ENCODE data around the gene CPSF4L.

CPSF4L gene

DNA sequence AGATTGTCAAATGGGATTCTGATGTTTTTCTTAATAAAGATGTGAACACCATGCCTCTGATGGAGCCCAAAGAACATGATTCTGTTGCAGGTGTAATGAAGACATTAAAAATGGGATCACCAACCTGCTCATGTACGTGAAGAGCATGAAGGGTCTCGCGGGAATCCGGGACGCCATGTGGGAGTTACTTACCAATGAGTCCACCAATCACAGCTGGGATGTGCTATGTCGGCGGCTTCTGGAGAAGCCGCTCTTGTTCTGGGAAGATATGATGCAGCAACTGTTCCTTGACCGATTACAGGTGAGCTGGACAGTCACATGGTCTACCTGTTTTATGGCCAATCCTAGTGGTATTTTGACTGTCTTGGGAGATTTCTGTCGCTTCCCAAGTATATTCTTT, 61.2 kb downstream of the CPSF4L start:
- peaks cover 97% of the 10 kb centered on the region for H3K36me3 ChIP-seq (ENCODE audit: control insufficient read depth, insufficient read depth, low read length)
- H3K4me1 ChIP-seq (ENCODE audit: control insufficient read depth, insufficient read depth, low read length, poor library complexity, severe bottlenecking): peaks cover 6% of the 10 kb centered on the region
- H3K4me3 ChIP-seq (ENCODE audit: extremely low read depth, insufficient read depth, low read length, poor library complexity, severe bottlenecking): no peak overlapping the region
- no peak overlapping the region for H3K27ac ChIP-seq (ENCODE audit: low read depth, low read length, severe bottlenecking)
- no peaks in the 10 kb centered on the region for H3K9me3 ChIP-seq (ENCODE audit: control insufficient read depth, low read length)
- WGBS, 2 experiments (ENCODE audit: insufficient coverage in 2 of 2): 92 to 97% methylated on average over 9 to 10 of the region's 10 CpGs

DNA sequence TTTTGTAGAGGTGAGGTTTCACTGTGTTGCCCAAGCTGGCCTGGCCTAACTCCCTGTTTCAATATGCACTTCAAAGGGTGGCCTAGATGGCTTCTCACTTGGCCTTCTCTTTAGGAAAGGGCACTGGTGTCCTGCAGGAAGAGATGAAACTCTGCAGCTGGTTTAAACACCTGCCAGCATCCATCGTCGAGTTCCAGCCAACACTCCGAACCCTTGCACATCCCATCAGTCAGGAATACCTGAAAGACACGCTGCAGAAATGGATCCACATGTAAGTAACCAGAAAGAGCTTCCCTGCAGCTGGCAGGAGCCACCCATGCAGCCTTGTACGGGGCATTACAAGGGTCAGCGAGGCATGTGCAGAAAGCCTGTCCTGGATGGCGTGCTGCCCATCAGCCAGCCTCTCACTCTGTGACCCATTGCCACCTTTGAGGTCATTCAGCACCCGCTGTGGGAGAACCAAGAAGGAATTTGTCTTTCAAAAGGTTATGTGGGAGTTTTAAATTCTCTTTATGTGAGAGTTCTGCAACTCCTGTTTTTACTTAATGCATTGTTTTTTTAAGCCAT, 61.8 kb downstream of the CPSF4L start:
- Histone ChIP-seq H3K27ac (ENCODE audit: low read depth, low read length, severe bottlenecking) (no peak overlapping the region), H3K4me3 (ENCODE audit: extremely low read depth, insufficient read depth, low read length, poor library complexity, severe bottlenecking) (no peak overlapping the region), H3K9me3 (ENCODE audit: control insufficient read depth, low read length) (no peaks in the 10 kb centered on the region), H3K36me3 (ENCODE audit: control insufficient read depth, insufficient read depth, low read length) (peaks cover 90% of the 10 kb centered on the region), H3K4me1 (ENCODE audit: control insufficient read depth, insufficient read depth, low read length, poor library complexity, severe bottlenecking) (peaks cover 6% of the 10 kb centered on the region)
- 98% methylated on average over 5 to 8 of the region's 8 CpGs for WGBS, 2 experiments (ENCODE audit: insufficient coverage in 2 of 2)

DNA sequence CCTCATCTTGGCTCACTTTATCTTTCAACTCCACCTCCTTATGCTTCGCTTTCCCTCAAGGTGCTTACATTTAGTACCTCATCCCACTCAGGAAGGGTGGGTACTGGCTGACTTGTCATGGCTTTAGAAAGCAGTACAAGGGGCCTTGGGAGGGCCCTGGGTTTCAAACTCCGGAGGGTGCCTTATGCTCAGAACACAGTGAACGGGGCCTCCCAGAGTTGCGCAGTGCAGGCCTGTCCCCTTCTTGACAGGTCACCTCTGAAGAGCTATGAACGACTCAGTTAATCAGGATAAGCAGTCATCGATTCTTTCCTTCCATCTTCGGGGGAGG, 62.8 kb downstream of the CPSF4L start:
- Histone ChIP-seq H3K27ac (ENCODE audit: low read depth, low read length, severe bottlenecking) (no peak overlapping the region), H3K36me3 (ENCODE audit: control insufficient read depth, insufficient read depth, low read length) (peaks cover 81% of the 10 kb centered on the region), H3K4me1 (ENCODE audit: control insufficient read depth, insufficient read depth, low read length, poor library complexity, severe bottlenecking) (peaks cover 7% of the 10 kb centered on the region), H3K4me3 (ENCODE audit: extremely low read depth, insufficient read depth, low read length, poor library complexity, severe bottlenecking) (no peak overlapping the region), H3K9me3 (ENCODE audit: control insufficient read depth, low read length) (no peaks in the 10 kb centered on the region)
- 100% methylated on average over 5 to 6 of the region's 7 CpGs for WGBS, 2 experiments (ENCODE audit: insufficient coverage in 2 of 2)

All from mesodermal cell (in vitro differentiated cells).